IMR-90 (cell line): Measurements from ENCODE around the gene PARD3. TPM values are rescaled to one million over a fixed set of nuclear protein-coding genes. Genes with fewer than 3 reads are reported as not detected.

Source experiments
- ATAC-seq: fragments of 200-7000 bp; cut with Tn5 transposase; 2 replicates; pipeline ENCODE4 v1.9.1; 2020; ENCODE audit warnings: low read depth, mild to moderate bottlenecking, moderate library complexity
- BruUV-seq: library from RNA; stranded (reverse); fragments of 400-500 nt; replicated peaks from 2 replicates; lab custom pipeline; 2021; lab: Mats Ljungman, UMichigan
- CTCF ChIA-PET: fragments of 300-600 bp; formaldehyde crosslinking; extraction: SDS; loops from one replicate; lab custom pipeline; 2021; ENCODE audit warnings: antibody characterized with exemption; lab: Yijun Ruan, JAX
- POLR2A ChIA-PET: fragments of 300-600 bp; sonication (Branson Sonifier 250); formaldehyde crosslinking; loops from one replicate; lab custom pipeline; 2022; ENCODE audit warnings: antibody characterized with exemption; ENCODE audit not compliant: unreplicated experiment; lab: Charles Lee
- DNase-seq: peaks from one replicate; pipeline ENCODE4 v3.0.0; 2013
- H2AFZ ChIP-seq: replicated peaks from 2 replicates; pipeline ENCODE3; 2013; ENCODE audit warnings: low read length, mild to moderate bottlenecking; ENCODE audit not compliant: poor library complexity
- H2AK5ac ChIP-seq: 2 replicates; pipeline ENCODE4 v1.6.1; 2013; ENCODE audit warnings: low read depth, low read length, inconsistent platforms
- H2AK9ac ChIP-seq: replicated peaks from 2 replicates; pipeline ENCODE3; 2013; ENCODE audit warnings: mild to moderate bottlenecking, low read depth, low read length, moderate library complexity; ENCODE audit not compliant: poor library complexity
- H2BK120ac ChIP-seq: 2 replicates; pipeline ENCODE4 v1.6.1; 2013; ENCODE audit warnings: low read depth, low read length, inconsistent platforms
- H2BK15ac ChIP-seq: 3 replicates; pipeline ENCODE4 v1.6.1; 2013; ENCODE audit warnings: low read depth, low read length, inconsistent platforms
- H2BK20ac ChIP-seq: 2 replicates; pipeline ENCODE4 v1.6.1; 2013; ENCODE audit warnings: low read depth, mild to moderate bottlenecking, inconsistent platforms, low read length, moderate library complexity
- H2BK5ac ChIP-seq: 2 replicates; pipeline ENCODE4 v1.6.1; 2013; ENCODE audit warnings: mild to moderate bottlenecking, low read depth, low read length, inconsistent platforms; ENCODE audit not compliant: poor library complexity, severe bottlenecking
- H3K14ac ChIP-seq: replicated peaks from 2 replicates; pipeline ENCODE4 v1.6.1; 2013; ENCODE audit warnings: low read depth, low read length, inconsistent platforms
- H3K18ac ChIP-seq: 2 replicates; pipeline ENCODE4 v1.6.1; 2013; ENCODE audit warnings: low read depth, low read length, control low read depth
- H3K23ac ChIP-seq: 2 replicates; pipeline ENCODE4 v1.6.1; 2013; ENCODE audit warnings: low read depth, low read length, inconsistent platforms
- H3K27ac ChIP-seq: 2 replicates; pipeline ENCODE4 v1.5.1; 2013; ENCODE audit warnings: mild to moderate bottlenecking, control low read depth, low read length; ENCODE audit not compliant: insufficient read depth
- H3K27me3 ChIP-seq: 2 replicates; pipeline ENCODE4 v1.6.1; 2013; ENCODE audit warnings: low read length; ENCODE audit not compliant: control insufficient read depth, insufficient read depth
- H3K36me3 ChIP-seq: 2 replicates; pipeline ENCODE4 v1.6.1; 2013; ENCODE audit warnings: low read length, mixed read lengths; ENCODE audit not compliant: control insufficient read depth, insufficient read depth
- H3K4ac ChIP-seq: 2 replicates; pipeline ENCODE4 v1.6.1; 2013; ENCODE audit warnings: low read depth, low read length, inconsistent platforms
- H3K4me1 ChIP-seq: 2 replicates; pipeline ENCODE4 v1.6.1; 2013; ENCODE audit warnings: low read length, mixed read lengths; ENCODE audit not compliant: control insufficient read depth, insufficient read depth
- H3K4me2 ChIP-seq: 2 replicates; pipeline ENCODE4 v1.6.1; 2013; ENCODE audit warnings: low read depth, mild to moderate bottlenecking, control low read depth, low read length, moderate library complexity
- H3K4me3 ChIP-seq: 2 replicates; pipeline ENCODE4 v1.5.1; 2013; ENCODE audit warnings: low read depth, mild to moderate bottlenecking, control low read depth, low read length, moderate library complexity; ENCODE audit not compliant: insufficient read depth
- H3K56ac ChIP-seq: 2 replicates; pipeline ENCODE4 v1.6.1; 2013; ENCODE audit warnings: low read length, inconsistent platforms; ENCODE audit not compliant: insufficient read depth; ENCODE audit errors: extremely low read depth
- H3K79me1 ChIP-seq, 2 experiments: 2 replicates each; pipeline ENCODE4 v1.6.1; 2013; ENCODE audit warnings: low read length in 2 of 2, inconsistent platforms in 1 of 2, low read depth in 1 of 2
- H3K9ac ChIP-seq: 2 replicates; pipeline ENCODE4 v1.6.1; 2013; ENCODE audit warnings: low read depth, low read length, control low read depth
- H3K9me1 ChIP-seq: 2 replicates; pipeline ENCODE4 v1.6.1; 2013; ENCODE audit warnings: low read length, inconsistent platforms; ENCODE audit not compliant: insufficient read depth
- H3K9me3 ChIP-seq: 2 replicates; pipeline ENCODE4 v1.6.1; 2013; ENCODE audit warnings: low read length; ENCODE audit not compliant: control insufficient read depth, insufficient read depth
- H4K20me1 ChIP-seq: 2 replicates; pipeline ENCODE4 v1.6.1; 2013; ENCODE audit warnings: low read length, inconsistent platforms; ENCODE audit not compliant: insufficient read depth
- H4K5ac ChIP-seq: 2 replicates; pipeline ENCODE4 v1.6.1; 2013; ENCODE audit warnings: mild to moderate bottlenecking, low read depth, low read length, control low read depth
- H4K8ac ChIP-seq, 2 experiments: 2 replicates each; pipeline ENCODE4 v1.6.1; 2013; ENCODE audit warnings: low read depth in 2 of 2, low read length in 2 of 2, control low read depth in 1 of 2, inconsistent platforms in 1 of 2
- H4K91ac ChIP-seq: 2 replicates; pipeline ENCODE4 v1.6.1; 2013; ENCODE audit warnings: low read depth, low read length, inconsistent platforms; ENCODE audit not compliant: insufficient read depth
- FOS ChIP-seq: fragments of 150-350 bp; IDR thresholded peaks from 2 replicates; pipeline ENCODE4 v1.6.1; 2016; ENCODE audit warnings: low read depth, low read length
- WGBS, 2 experiments: methylation state at CpG; one replicate each; pipeline versions ENCODE4 v1.1.5 to v1.1.7; 2013; ENCODE audit warnings: missing lambda C conversion rate in 2 of 2; ENCODE audit not compliant: insufficient read length in 1 of 2; ENCODE audit errors: extremely low coverage in 2 of 2; 5-methylcytosine and 5-hydroxymethylcytosine counted together
- dilution Hi-C: fragments of 300-500 bp; cut with HindIII; formaldehyde crosslinking; loops from one replicate; pipeline ENCODE4 v1.14.3; 2018; ENCODE audit warnings: low sequenced_read_pairs; ENCODE audit not compliant: unreplicated experiment
- in situ Hi-C: fragments of 300-500 bp; cut with MboI; formaldehyde crosslinking; loops from 3 replicates; pipeline ENCODE4 v1.14.3; 2019; ENCODE audit warnings: low sequenced_read_pairs, inconsistent platforms, mixed read lengths
- intact Hi-C: fragments of 100-400 bp; cut with micrococcal nuclease; formaldehyde crosslinking; loops from 2 replicates; pipeline ENCODE4 v1.10.0; 2022
- polyA plus RNA-seq, 3 experiments: library from polyadenylated mRNA; depleted of rRNA; stranded (reverse); fragments of >200 nt; gene quantifications; 2 replicates each; pipeline ENCODE4 v1.2.3, GENCODE V29; 2012; ENCODE audit warnings: low replicate concordance in 1 of 3
- total RNA-seq: library from RNA; depleted of rRNA; stranded (reverse); fragments of >200 nt; gene quantifications from 2 replicates; pipeline ENCODE4 v1.2.3, GENCODE V29; 2012
- TF ChIP-seq, protein P1 (sequence below): fragments of 150-350 bp; IDR thresholded peaks from 2 replicates; pipeline ENCODE4 v1.6.1; 2016; ENCODE audit warnings: low read depth, mild to moderate bottlenecking, low read length, moderate library complexity, borderline replicate concordance
- TF ChIP-seq, protein P2 (sequence below): conservative IDR thresholded peaks from 2 replicates; pipeline ENCODE4 v1.5.1; 2012; ENCODE audit warnings: mild to moderate bottlenecking, low read depth, low read length, improper control_type of control experiment

PARD3 gene
- total and polyA plus RNA-seq, 2 of the 4 experiments (the other 2 are of a cell fraction) = 14.6 to 37.5 TPM

DNA sequence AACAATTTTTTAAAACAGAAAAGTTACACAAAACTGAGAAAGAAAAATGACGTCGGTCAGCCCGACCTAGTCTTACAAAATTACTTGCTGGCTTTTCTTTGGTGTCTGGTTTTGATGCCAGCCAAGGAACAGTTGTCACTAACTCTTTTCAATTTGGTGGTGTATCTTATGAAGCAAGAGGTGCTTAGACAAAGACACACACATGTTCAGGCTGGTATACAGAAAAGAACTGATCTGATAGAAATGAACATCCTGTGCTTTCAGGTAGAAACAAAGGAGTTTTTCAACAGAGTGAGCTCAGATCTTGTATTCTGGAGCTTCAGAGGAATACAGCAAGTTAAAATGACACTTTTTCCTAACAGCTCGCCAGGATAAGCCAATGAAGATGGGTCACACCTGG lies 43.6 kb downstream of the PARD3 start:
- dilution Hi-C loops = no loop called here
- H2AK9ac ChIP-seq = no peak overlapping the region
- TF ChIP-seq, protein P1, sequence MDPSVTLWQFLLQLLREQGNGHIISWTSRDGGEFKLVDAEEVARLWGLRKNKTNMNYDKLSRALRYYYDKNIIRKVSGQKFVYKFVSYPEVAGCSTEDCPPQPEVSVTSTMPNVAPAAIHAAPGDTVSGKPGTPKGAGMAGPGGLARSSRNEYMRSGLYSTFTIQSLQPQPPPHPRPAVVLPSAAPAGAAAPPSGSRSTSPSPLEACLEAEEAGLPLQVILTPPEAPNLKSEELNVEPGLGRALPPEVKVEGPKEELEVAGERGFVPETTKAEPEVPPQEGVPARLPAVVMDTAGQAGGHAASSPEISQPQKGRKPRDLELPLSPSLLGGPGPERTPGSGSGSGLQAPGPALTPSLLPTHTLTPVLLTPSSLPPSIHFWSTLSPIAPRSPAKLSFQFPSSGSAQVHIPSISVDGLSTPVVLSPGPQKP = no peak
- no peak for TF ChIP-seq FOS
- TF ChIP-seq, protein P2, sequence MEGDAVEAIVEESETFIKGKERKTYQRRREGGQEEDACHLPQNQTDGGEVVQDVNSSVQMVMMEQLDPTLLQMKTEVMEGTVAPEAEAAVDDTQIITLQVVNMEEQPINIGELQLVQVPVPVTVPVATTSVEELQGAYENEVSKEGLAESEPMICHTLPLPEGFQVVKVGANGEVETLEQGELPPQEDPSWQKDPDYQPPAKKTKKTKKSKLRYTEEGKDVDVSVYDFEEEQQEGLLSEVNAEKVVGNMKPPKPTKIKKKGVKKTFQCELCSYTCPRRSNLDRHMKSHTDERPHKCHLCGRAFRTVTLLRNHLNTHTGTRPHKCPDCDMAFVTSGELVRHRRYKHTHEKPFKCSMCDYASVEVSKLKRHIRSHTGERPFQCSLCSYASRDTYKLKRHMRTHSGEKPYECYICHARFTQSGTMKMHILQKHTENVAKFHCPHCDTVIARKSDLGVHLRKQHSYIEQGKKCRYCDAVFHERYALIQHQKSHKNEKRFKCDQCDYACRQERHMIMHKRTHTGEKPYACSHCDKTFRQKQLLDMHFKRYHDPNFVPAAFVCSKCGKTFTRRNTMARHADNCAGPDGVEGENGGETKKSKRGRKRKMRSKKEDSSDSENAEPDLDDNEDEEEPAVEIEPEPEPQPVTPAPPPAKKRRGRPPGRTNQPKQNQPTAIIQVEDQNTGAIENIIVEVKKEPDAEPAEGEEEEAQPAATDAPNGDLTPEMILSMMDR = no peak
- H3K79me1 ChIP-seq = peaks cover 21 to 60% of the 10 kb centered on the region in 2 experiments; a peak in 3 of 4 replicates
- no peak for ATAC-seq
- H3K4me2 ChIP-seq = no peak overlapping the region
- no peak overlapping the region for H2BK20ac ChIP-seq
- H2BK5ac ChIP-seq = no peak overlapping the region
- no peak overlapping the region for H3K14ac ChIP-seq
- WGBS, 2 experiments = no CpG with 5 or more reads among the region's 4 CpGs
- intact Hi-C loops = no loop called here
- H2AFZ ChIP-seq = no peak overlapping the region
- no peak overlapping the region for H4K5ac ChIP-seq
- POLR2A ChIA-PET = no interaction called here
- H2AK5ac ChIP-seq = no peak overlapping the region
- no peak overlapping the region for H3K56ac ChIP-seq
- in situ Hi-C loops = no loop called here
- H3K27me3 ChIP-seq = no peaks in the 10 kb centered on the region
- H3K18ac ChIP-seq = no peak overlapping the region
- H3K23ac ChIP-seq = no peak overlapping the region
- peaks cover 8% of the 10 kb centered on the region for H3K9me1 ChIP-seq
- H3K9me3 ChIP-seq = no peaks in the 10 kb centered on the region
- CTCF ChIA-PET = no interaction called here
- H2BK120ac ChIP-seq = no peak overlapping the region
- no peaks in the 10 kb centered on the region for H3K36me3 ChIP-seq
- H3K4ac ChIP-seq = no peak overlapping the region
- H3K27ac ChIP-seq = no peak overlapping the region
- H4K20me1 ChIP-seq = peaks cover 27% of the 10 kb centered on the region
- H4K91ac ChIP-seq = no peak overlapping the region
- H3K9ac ChIP-seq = no peak overlapping the region
- no peak overlapping the region for H3K4me3 ChIP-seq
- H4K8ac ChIP-seq = no peak overlapping the region
- BruUV-seq = no TSS peak
- peaks cover 4% of the 10 kb centered on the region; the same call in 1 of the 2 replicates for H3K4me1 ChIP-seq
- no peak overlapping the region for H2BK15ac ChIP-seq
- DNase-seq = no peak
